ENCODE data around the gene PLCB4.

GRCh38 chr20:9179193-9179802 lies 110.4 kb downstream of the PLCB4 start:
- no peak for TF ChIP-seq CTCF (IDR thresholded peaks at IDR 0.05; ENCODE audit: insufficient read depth, low read length, poor library complexity, severe bottlenecking)
- TF ChIP-seq EZH2phosphoT487 (conservative IDR thresholded peaks at IDR 0.05; ENCODE audit: low read length), result no peak

Data from SU-DHL-6 (cell line).